HG03520 (cell line): ENCODE results near the gene RPL15.

Source experiments
- ATAC-seq: cut with Tn5 transposase; IDR thresholded peaks from one replicate; pipeline ENCODE4 v1.9.1; 2021; ENCODE audit warnings: mild to moderate bottlenecking, moderate library complexity; ENCODE audit not compliant: unreplicated experiment

Gene RPL15

DNA sequence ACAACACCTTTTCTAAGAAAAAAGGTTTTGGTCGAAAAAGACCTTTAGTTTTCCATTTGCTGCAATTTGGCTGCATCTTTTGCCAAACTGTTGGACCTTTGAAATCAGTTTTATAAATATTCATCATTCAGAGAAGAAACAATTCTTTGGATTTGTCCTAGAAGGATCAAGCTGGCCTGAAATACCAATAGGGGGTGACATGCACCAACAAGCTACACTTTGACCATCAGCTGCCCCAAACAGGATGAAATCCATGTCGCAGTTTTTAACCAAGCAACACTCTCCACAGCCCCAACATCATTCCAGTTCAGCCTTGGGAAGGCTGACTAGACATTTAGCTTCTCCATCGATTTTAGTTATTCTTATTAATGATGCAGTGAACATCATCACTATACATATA lies 9.8 kb downstream of the RPL15 start:
- no peak for ATAC-seq

DNA sequence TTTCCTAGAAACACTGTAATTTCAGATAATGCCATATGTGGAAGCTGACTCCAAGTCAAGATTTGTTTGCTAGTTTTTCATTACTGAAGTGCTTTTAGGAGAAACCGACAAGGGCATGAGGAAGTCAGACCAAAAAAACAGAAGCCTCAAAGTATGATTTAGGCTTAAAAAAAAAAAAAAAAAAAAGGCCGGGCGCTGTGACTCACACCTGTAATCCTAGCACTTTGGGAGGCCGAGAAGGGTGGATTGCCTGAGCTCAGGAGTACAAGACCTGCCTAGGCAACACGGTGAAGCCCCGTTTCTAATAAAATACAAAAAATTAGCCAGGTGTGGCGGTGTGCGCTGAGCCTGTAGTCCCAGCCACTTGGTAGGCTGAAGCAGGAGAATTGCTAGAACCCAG lies 11.6 kb downstream of the RPL15 start:
- ATAC-seq = no peak

DNA sequence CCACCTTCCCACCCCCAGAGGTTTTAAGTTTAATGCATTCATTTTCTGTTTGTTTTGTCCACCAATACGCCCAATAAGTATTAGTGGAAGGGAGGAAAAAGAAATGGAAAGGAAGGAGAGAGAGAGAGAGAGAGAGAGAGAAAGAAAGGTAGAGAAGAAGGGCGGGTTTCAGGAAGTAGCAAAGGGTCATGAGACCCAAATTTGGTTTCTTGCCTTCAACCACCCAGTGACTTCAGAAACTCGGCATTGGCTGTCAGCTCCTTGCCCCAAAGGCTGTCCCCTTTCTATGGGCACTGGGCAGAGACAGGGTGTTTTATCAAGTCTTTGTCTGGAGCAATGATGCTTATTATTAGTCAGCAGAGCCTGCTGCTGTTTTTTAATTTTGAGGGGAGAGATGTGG lies 14.7 kb downstream of the RPL15 start:
- no peak for ATAC-seq

DNA sequence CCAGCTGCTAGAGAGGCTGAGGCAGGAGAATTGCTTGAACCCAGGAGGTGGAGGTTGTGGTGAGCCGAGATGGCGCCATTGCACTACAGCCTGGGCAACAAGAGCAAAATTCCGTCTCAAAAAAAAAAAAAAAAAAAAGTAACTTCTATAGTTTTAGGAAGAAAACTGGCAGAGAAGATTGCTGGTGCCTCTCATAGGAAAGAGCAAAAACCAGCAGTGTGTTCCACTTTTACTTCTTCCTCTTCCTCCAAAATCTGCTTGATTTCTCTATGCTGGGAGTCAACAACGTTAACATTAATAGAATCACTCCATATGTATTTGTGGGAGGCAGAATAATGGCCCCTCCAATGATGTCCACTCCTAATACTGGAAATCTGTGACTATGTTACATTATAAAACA lies 15.6 kb downstream of the RPL15 start:
- ATAC-seq = no peak

- no peak for ATAC-seq
Measured at GRCh38 chr3:23934253-23934652, 17.3 kb downstream of the RPL15 start.

DNA sequence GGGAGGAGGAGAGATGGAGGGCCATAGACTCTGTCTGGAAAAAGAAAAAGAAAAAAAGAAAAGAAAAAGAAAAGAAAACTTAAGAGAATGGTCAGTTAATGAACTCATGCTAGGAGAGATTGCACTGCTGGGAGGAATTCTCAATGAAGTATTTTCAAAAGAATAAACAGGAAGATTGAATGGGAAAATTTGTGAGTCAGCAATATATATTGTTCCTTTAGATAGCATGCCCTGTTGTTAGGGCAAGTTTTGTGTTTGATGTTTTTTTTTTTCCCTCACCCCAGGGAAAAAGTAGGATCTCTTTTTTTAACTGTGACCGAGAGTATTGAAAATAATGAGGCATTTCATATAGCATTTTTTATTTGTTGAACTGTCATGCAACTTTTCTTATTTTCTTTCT lies 20.4 kb downstream of the RPL15 start:
- no peak for ATAC-seq

GRCh38 chr3:23938688-23939087 lies 21.8 kb downstream of the RPL15 start:
- ATAC-seq = no peak

- ATAC-seq = no peak
Measured at GRCh38 chr3:23940775-23941174, 23.8 kb downstream of the RPL15 start.

- ATAC-seq = no peak
Measured at GRCh38 chr3:23941440-23941839, 24.5 kb downstream of the RPL15 start.

GRCh38 chr3:23942546-23942945 lies 25.6 kb downstream of the RPL15 start:
- no peak for ATAC-seq

- ATAC-seq = no peak
Measured at GRCh38 chr3:23944007-23944783, 27.3 kb downstream of the RPL15 start.

DNA sequence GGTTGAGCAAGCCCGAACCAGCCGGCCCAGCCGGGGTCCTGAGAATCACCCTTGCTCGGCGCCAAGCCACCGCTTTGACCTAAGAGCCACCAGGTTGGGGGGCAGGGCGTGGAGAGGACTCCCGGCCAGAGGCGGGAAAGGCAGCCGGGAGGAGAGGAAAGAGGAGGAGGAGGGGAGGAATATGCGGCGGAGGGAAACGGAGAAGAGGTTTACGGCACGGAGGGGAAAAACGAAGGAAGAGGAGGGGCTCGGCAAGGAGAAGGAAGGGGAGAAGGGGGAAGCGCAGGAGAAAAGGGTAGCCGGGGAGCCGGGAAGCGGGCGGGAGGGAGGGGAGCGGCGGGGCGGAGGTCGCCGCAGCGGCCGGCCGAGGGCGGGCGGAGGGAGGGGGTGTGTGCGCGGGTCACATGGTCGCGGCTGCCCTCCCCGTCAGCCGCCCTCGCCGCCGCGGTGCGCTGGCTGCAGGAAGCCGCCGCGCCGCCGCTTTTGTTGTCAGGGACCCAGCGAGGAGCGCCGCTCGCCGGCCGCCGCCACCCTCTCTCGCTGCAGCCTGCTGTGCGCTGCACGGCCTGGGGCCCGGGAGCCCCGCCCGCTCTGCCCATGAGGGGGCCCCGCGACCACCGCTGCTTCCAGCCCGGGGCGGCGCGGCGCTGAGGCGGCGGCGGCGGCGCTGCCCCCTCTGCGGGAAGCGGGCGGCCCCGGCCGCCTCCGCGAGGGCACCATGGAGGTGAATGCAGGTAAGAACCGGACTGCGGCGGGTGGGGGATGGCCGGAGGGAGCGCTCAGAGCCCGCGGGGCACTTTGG lies 28.1 kb downstream of the RPL15 start, which contains the start of gene NR1D2:
NR1D2 (plus strand) TSS at position 426 of the 802 bp plus-strand sequence; CDS start at position 719, 293 bp downstream.
- ATAC-seq = peak; percentile 52

GRCh38 chr3:23945663-23945912 lies 28.7 kb downstream of the RPL15 start:
- ATAC-seq = no peak

- ATAC-seq = peak; percentile 75
Measured at GRCh38 chr3:23945913-23946687, 29.2 kb downstream of the RPL15 start.

DNA sequence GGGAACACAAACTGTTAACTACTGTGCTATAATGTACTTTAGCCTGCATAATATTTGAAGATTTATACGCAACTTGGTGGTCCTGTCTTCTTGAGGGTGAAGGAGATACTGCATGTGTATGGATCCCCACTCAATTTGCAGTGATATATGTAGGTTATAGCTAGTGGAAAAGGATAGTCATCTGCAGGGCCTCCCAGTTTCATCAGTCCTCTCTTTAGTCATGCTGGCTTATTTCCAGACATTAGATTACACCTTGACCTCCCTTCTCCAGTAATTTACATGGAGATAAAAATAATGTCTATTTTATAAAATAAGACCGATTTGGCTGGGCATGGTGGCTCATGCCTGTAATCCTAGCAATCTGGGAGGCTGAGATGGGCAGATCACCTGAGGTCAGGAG lies 31.8 kb downstream of the RPL15 start:
- no peak for ATAC-seq

GRCh38 chr3:23949784-23950183 lies 32.9 kb downstream of the RPL15 start:
- no peak for ATAC-seq

DNA sequence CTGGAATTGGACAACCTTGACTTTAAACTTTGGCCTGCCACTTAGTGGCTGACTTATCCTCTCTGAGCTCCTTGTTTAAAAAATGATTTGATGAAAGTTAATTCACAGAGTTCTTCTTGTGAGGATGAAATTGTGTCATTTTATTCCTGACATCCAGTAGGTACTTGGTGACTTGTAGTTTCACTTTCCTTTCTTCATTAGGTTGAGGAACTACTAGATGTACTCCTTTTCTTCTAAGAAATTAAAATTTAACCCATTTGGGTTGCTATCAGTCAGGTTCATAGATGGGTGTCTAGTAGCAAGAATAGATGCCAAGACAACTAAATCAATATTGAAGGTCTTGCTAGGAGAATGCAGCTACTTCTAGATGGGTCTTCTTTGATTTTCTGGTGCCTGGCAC lies 33.4 kb downstream of the RPL15 start:
- peak; percentile 25 for ATAC-seq

DNA sequence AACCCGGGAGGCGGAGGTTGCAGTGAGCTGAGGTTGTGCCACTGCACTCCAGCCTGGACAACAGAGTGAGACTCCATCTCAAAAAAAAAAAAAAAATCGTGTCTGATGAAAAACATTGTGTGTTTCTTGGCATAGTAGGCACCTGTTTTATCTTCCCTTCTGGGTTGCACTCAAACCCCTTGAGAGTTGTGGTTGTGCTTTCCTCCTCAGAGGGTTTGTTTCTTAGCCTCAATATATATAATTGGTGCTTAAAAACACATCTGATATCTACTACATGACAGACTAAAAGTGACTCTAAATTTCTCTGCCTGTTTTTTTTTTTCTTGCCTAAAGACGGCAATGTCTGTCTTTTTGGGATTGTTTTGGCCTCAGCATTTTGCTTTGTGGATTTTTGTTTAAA lies 35.7 kb downstream of the RPL15 start:
- no peak for ATAC-seq

- ATAC-seq = no peak
Measured at GRCh38 chr3:23953523-23953922, 36.6 kb downstream of the RPL15 start.

GRCh38 chr3:23954144-23954543 lies 37.2 kb downstream of the RPL15 start:
- ATAC-seq = no peak

GRCh38 chr3:23956701-23957100 lies 39.8 kb downstream of the RPL15 start:
- no peak for ATAC-seq
